CD4-positive, alpha-beta T cell treated with Interleukin-6 for 4 hours (primary cell): ENCODE results near the gene FAM222B.
"Not testable (repeated sequence)": the region's sequence is repeated elsewhere in the genome, so short reads cannot be mapped to it uniquely, and the experiment has no call there.

Experiments
- DNase-seq: peaks from one replicate; pipeline ENCODE4 v3.0.0-alpha.2; 2020; ENCODE audit warnings: mixed read lengths

The FAM222B gene

GRCh38 chr17:28744972-28745785 lies 97.4 kb downstream of the FAM222B start:
- peak; percentile 50 for DNase-seq

- peak; percentile 59 for DNase-seq
Measured at GRCh38 chr17:28744104-28744971, 98.3 kb downstream of the FAM222B start.

GRCh38 chr17:28743243-28744103 lies 99.1 kb downstream of the FAM222B start, which contains the start of gene TRAF4:
Gene TRAF4, plus strand, starts transcription at chr17:28744011. Its CDS starts 102 bp downstream, at chr17:28744113.
- peak; percentile 84 for DNase-seq

GRCh38 chr17:28741358-28742349 lies 100.9 kb downstream of the FAM222B start:
- no peak for DNase-seq

- DNase-seq: no peak
Measured at GRCh38 chr17:28740406-28741357, 101.9 kb downstream of the FAM222B start.

GRCh38 chr17:28738680-28739384 lies 103.8 kb downstream of the FAM222B start:
- DNase-seq: no peak

GRCh38 chr17:28737770-28738679 lies 104.6 kb downstream of the FAM222B start:
- no peak for DNase-seq

- DNase-seq: no peak
Measured at GRCh38 chr17:28737316-28737715, 105.3 kb downstream of the FAM222B start.

GRCh38 chr17:28735913-28736769 lies 106.4 kb downstream of the FAM222B start:
- not testable (repeated sequence) for DNase-seq

- no peak for DNase-seq
Measured at GRCh38 chr17:28735242-28735722, 107.3 kb downstream of the FAM222B start.

GRCh38 chr17:28734712-28735241 lies 107.8 kb downstream of the FAM222B start:
- no peak for DNase-seq

- no peak for DNase-seq
Measured at GRCh38 chr17:28733346-28733745, 109.2 kb downstream of the FAM222B start.

GRCh38 chr17:28729950-28730330 lies 112.7 kb downstream of the FAM222B start:
- no peak for DNase-seq

- peak; percentile 97 for DNase-seq
Measured at GRCh38 chr17:28728364-28729200, 114.0 kb downstream of the FAM222B start, which contains the start of gene NEK8. Gene NEK8, plus strand, starts transcription at chr17:28728788. Its CDS starts 26 bp downstream, at chr17:28728814.

GRCh38 chr17:28726627-28727491 lies 115.7 kb downstream of the FAM222B start:
- peak; percentile 91 for DNase-seq
